GM21390 (cell line): ENCODE results near the gene PRRG3.
A peak's percentile ranks its signal among the peaks of the same experiment; 100 is the strongest.

ENCODE experiments used
- ATAC-seq: cut with Tn5 transposase; IDR thresholded peaks from one replicate; pipeline ENCODE4 v1.9.1; 2021; ENCODE audit not compliant: unreplicated experiment

The PRRG3 gene

GRCh38 chrX:151741606-151742005 lies 46.3 kb downstream of the PRRG3 start:
- no peak for ATAC-seq

GRCh38 chrX:151742311-151742710 lies 47.1 kb downstream of the PRRG3 start:
- ATAC-seq = no peak

GRCh38 chrX:151743651-151744470 lies 48.6 kb downstream of the PRRG3 start:
- ATAC-seq = no peak

GRCh38 chrX:151745651-151746050 lies 50.4 kb downstream of the PRRG3 start:
- ATAC-seq = no peak

- no peak for ATAC-seq
Measured at GRCh38 chrX:151746502-151746901, 51.2 kb downstream of the PRRG3 start.

- ATAC-seq = no peak
Measured at GRCh38 chrX:151750511-151750910, 55.3 kb downstream of the PRRG3 start.

GRCh38 chrX:151752847-151753246 lies 57.6 kb downstream of the PRRG3 start:
- no peak for ATAC-seq

GRCh38 chrX:151753313-151754046 lies 58.2 kb downstream of the PRRG3 start:
- peak; percentile 82 for ATAC-seq

GRCh38 chrX:151754047-151754429 lies 58.8 kb downstream of the PRRG3 start:
- no peak for ATAC-seq

GRCh38 chrX:151754641-151755215 lies 59.5 kb downstream of the PRRG3 start:
- no peak for ATAC-seq
